HTR-8/SVneo (cell line): ENCODE data around the gene SHISAL2B.
A peak's percentile ranks its signal among the peaks of the same experiment; 100 is the strongest.
"Not testable (repeated sequence)": the region's sequence is repeated elsewhere in the genome, so short reads cannot be mapped to it uniquely, and the experiment has no call there.

ENCODE experiments used
- DNase-seq: peaks from one replicate; pipeline ENCODE4 v3.0.0; 2011; ENCODE audit warnings: low spot score, mixed read lengths; ENCODE audit not compliant: insufficient read length
- FAIRE-seq: peaks from 2 replicates; lab custom pipeline; 2011; peaks lifted over from hg19 to GRCh38; lab: Jason Lieb, UNC

The SHISAL2B gene

GRCh38 chr5:64693636-64694035 lies 3.3 kb downstream of the SHISAL2B start:
- peak; percentile 15 for DNase-seq
- no peak for FAIRE-seq

DNA sequence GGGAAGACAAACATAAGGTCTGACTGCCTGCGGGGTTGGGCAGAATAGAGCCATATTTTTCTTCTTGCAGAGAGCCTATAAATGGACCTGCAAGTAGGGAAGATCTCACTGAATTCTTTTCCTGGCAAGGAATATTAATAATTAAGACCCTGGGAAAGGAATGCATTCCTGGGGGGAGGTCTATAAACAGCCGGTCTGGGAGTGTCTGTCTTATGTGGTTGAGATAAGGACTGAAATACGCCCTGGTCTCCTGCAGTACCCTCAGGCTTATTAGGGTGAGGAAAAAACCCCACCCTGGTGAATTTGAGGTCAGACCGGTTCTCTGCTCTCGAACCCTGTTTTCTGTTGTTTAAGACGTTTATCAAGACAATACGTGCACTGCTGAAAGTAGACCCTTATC lies 6.1 kb downstream of the SHISAL2B start:
- not testable (repeated sequence) for DNase-seq, FAIRE-seq

DNA sequence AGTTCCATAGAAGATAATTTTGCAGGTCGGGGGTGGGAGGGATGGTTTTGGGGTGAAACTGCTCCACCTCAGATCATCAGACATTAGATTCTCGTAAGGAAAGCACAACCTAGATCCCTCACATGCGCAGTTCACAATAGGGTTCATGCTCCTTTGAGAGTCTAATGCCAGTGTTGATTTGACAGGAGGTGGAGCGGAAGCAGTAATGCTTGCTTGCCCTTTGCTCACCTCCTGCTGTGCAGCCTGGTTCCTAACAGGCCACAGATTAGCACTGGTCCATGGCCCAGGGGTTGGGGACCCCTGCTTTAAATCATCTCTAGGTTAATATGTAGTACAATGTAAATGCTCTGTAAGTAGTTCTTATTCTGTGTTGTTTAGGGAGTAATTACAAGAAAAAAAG lies 10.5 kb downstream of the SHISAL2B start:
- DNase-seq (no peak), FAIRE-seq (no peak)

GRCh38 chr5:64706074-64706473 lies 15.8 kb downstream of the SHISAL2B start:
- DNase-seq, FAIRE-seq: not testable (repeated sequence)

DNA sequence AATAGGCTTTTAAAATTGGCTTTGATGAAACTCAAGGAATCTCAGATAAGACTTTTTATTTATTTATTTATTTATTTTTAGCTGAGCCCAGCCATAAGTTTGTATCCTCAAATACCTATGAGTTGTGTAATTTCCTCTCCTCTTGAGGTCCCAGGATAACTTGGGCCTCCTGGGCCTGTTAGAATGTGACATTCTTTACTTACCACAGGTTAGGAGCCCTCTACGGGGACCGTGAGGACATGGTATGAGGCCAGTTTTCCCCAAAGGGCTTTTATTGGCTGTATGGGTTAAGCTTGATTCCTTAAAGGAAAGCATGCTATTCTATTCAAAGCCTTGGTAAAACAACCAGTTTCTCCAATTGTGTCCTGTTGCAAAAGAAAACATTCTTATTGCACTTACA lies 16.9 kb downstream of the SHISAL2B start:
- no peak for FAIRE-seq
- no peak for DNase-seq

DNA sequence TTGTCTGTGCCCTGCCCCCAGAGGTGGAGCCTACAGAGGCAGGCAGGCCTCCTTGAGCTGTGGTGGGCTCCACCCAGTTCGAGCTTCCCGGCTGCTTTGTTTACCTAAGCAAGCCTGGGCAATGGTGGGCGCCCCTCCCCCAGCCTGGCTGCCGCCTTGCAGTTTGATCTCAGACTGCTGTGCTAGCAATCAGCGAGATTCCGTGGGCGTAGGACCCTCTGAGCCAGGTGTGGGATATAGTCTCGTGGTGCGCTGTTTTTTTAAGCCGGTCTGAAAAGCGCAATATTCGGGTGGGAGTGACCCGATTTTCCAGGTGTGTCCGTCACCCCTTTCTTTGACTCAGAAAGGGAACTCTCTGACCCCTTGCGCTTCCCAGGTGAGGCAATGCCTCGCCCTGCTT lies 24.2 kb downstream of the SHISAL2B start:
- DNase-seq, FAIRE-seq: not testable (repeated sequence)

DNA sequence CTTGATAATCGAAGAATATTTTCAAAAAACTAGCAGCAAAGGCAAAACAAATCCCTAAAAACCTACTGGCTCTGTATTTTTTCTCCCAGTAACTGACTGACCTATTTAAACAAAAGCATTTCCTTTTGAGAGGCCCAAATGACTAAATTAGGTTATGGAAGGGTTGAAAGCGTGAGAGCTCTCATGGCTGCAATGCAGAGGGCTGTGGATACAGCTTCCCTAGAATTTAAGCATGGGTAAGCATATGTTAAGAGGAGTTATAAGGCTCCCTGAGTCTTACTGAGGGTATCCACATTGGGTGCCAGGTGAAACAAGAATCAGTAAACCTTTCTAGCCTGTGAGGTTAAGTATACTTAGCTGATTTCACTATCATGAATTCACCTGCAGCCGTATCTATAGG lies 32.3 kb downstream of the SHISAL2B start:
- DNase-seq (no peak), FAIRE-seq (no peak)

DNA sequence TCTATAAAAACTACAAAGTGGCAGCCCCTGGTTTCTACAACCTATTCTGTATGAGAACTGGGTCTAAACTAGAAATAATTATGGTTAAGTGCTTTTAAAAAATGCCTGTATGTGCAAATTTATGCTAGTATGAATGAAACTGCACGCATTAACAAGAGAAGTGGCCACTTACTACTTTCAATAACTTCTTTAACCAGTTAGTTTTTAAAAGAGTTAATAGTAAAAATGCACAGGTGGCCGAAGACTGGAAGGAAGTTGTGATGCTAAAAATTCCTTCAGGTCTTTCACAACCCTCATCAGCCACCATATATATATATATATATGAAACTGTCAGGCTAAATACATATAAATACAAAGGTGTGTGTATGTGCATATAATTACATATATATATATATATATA lies 36.8 kb downstream of the SHISAL2B start:
- DNase-seq = no peak
- no peak for FAIRE-seq

DNA sequence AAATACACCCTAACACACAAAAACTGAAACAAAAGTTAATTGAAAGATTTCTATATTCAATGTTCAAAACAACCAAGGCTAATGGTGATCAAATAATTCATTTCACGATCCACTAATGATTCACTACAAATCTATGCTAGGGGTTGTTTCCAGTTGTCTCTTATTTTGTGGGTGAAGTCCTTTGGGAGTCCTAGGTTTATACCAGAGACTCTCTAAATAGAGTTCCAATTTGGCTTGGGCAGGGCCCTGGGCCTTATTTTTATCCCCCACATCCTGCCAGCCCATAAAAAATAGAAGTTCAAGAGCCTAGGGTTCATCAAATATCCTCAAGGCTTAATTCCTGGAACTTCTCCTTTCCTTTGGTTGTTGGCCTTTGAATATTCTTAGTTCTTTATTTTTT lies 52.1 kb downstream of the SHISAL2B start:
- no peak for FAIRE-seq

GRCh38 chr5:64742821-64743220 lies 52.5 kb downstream of the SHISAL2B start:
- FAIRE-seq (no peak), DNase-seq (no peak)

More for the DNA sequence above, 52.1 kb downstream of the SHISAL2B start:
- no peak for DNase-seq

DNA sequence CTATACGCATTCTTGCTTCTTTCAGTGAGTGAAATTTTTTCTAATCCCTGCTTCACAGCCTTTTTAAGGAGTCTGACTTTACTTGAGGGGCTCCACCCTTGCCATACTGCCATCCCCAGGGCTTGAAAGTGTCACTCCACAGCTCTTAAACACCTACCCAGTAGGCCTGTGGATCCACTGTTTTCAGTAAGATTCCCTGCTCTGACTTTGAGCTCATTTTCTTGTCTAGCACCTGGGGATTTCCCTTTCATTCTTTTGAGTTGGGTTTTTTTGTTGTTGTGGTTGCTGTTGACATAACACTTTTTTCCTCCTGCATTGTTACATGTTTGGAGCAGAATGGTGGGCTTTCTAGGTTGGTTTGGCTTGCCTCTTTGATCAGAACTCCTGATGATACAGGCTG lies 54.6 kb downstream of the SHISAL2B start:
- FAIRE-seq (no peak), DNase-seq (no peak)

DNA sequence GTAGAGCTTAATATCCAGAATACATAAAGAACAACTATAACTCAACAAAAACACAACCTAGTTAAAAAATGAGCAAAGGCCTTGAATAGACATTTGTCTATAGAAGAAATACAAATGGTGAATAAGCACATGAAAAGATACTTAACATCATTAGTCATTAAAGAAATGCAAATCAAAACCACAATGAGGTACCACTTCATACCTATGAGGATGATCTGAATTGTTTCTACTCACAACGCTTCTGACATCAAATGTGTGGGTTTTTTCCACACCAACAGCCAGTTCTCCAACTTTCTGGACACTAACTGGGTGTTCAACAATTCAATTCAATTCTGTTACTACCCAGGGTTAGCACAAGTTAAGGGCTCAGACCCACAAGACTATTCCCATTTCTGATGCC lies 56.1 kb downstream of the SHISAL2B start:
- DNase-seq = no peak
- FAIRE-seq = no peak

DNA sequence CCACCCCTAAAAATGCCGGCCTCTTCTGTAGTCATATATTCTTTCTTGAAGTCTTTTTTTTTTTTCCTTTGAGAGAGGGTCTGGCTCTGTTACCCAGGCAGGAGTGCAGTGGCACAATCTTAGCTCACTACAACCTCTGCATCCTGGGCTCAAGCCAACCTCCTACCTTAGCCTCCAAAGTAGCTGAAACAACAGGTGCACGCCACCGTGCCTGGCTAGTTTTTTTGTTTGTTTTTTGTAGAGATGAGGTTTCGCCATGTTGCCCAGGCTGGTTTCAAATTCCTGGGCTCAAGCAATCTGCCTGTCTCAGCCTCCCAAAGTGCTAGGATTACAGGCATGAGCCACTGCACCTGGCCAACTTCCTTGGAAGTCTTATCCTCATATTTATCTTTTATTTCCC lies 59.1 kb downstream of the SHISAL2B start:
- DNase-seq (no peak), FAIRE-seq (no peak)

GRCh38 chr5:64754066-64754465 lies 63.8 kb downstream of the SHISAL2B start:
- FAIRE-seq (no peak), DNase-seq (no peak)

DNA sequence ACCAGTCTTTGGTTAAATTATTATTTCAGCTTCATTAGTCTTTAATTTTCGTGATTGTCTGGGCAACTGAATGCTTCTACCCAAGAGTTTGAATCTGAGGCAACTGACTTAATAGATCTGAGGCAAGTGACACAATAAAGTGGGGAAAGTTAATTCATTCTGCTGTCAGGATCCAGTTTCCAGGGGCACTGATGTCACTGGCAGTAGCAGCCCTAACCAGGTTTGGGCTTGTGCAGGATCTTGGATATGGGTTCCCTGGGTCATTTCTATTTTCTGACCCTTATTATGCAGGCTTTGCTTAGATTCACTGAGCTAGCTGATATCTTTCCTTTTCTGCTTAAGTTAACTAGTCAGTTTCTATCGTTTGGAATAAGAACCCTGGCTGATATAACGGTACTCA lies 68.6 kb downstream of the SHISAL2B start:
- FAIRE-seq (no peak), DNase-seq (no peak)

DNA sequence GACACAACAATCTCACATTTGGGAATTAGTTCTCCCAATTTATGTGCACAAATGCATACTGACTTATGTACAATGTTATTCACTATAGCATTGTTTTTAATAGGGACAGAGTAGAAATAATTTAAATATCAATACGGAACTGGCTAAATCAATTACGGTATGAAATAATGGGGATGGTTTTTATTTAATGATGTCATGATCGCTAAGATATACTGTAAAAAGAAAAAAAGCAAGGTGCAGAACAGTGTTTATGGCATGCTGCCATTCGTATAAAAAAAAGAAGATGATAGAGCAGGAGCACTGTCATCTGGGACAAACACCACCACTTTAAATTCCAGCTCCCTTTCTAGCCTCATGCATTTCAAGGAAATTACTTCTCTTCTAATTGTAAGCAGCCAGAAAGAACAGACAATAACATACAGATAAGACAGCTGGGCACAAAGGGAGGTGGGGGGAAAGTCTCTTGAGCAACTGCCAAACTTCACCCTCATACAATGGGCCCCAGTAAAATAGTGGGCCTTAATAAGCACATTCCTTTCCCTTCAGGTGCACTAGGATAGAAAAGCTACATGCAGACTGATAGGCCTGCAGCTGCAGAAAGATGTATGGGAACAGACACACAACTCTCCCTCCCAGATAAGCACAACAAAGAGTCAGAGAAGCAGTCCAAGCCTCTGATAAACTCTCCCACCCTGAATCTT lies 69.8 kb downstream of the SHISAL2B start:
- DNase-seq (no peak), FAIRE-seq (no peak)

DNA sequence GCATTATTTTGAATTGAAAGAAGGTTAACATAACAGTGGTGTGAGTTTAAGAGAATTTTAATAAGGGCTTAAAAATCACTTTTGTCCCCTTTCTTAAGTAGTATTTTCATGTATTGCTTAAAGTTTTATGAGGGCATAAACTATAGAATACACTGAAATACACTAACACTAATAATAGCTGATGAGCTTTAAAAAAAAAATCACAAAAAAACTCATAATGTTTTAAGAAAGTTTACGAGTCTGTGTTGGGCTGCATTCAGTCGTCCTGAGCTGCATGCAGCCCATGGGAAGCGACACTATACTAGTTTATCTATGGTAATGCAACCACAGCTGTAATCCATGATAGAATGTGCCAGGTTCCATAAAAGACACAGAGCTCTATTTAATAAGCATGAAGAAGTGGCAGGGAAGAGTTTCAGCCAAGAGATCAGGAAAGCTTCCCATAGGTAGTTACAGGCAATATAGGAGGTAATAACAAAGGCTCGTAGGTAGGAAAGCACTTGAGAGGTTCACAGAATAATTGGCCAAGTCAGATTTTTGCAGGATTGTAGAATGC lies 73.7 kb downstream of the SHISAL2B start:
- FAIRE-seq (no peak), DNase-seq (no peak)

GRCh38 chr5:64765804-64766504 lies 75.7 kb downstream of the SHISAL2B start:
- FAIRE-seq (no peak), DNase-seq (no peak)

DNA sequence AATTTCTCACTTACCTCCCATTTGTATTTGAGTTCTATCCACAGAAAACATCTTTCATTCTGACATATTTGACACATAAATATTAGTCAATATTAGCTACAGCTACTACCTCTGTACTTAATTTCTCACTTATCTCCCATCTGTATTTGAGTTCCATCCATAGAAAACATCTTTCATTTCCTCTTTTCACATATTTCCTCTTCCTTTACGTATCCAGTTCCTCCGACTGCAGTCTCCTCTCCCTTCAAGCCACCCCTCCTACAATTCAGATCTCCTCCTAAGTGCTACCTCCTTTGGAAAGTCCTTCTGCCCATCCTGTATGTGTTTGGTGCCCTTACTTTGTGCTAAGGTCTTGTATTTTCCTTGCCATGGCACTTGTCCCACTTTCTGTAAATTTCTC lies 76.6 kb downstream of the SHISAL2B start:
- no peak for FAIRE-seq
- DNase-seq = no peak
